PC-9 (cell line): Measurements from ENCODE around the gene JOSD1. TPM values are rescaled to one million over a fixed set of nuclear protein-coding genes. Genes with fewer than 3 reads are reported as not detected.

ENCODE experiments used
- BruUV-seq: library from RNA; stranded (reverse); fragments of 400-500 nt; replicated peaks from 2 replicates; lab custom pipeline; 2021; lab: Mats Ljungman, UMichigan
- CTCF ChIA-PET: fragments of 300-600 bp; sonication (Branson Sonifier 250); formaldehyde crosslinking; loops from one replicate; lab custom pipeline; 2022; ENCODE audit warnings: antibody characterized with exemption; lab: Charles Lee
- POLR2A ChIA-PET: fragments of 300-600 bp; sonication (Branson Sonifier 250); formaldehyde crosslinking; loops from one replicate; lab custom pipeline; 2022; ENCODE audit warnings: antibody characterized with exemption; ENCODE audit not compliant: unreplicated experiment; lab: Charles Lee
- DNase-seq, 2 experiments: peaks; one replicate each; pipeline versions ENCODE4 v3.0.0 to v3.0.0-alpha.2; 2015 to 2022; ENCODE audit warnings: mixed read lengths in 1 of 2
- H2AFZ ChIP-seq: fragments of 200-600 bp; sonication (generic); 2 replicates; pipeline ENCODE4 v1.8.1; 2017; ENCODE audit warnings: antibody characterized with exemption
- H3F3A ChIP-seq: fragments of 200-600 bp; sonication (generic); 2 replicates; pipeline ENCODE4 v1.8.1; 2017; ENCODE audit warnings: antibody characterized with exemption, mild to moderate bottlenecking, low read depth; ENCODE audit not compliant: insufficient read depth
- H3K27ac ChIP-seq: fragments of 200-600 bp; sonication (generic); 2 replicates; pipeline ENCODE4 v1.6.1; 2016; ENCODE audit warnings: mixed run types
- H3K27me3 ChIP-seq: fragments of 200-600 bp; sonication (generic); 2 replicates; pipeline ENCODE4 v1.6.1; 2016; ENCODE audit warnings: low read depth, mixed run types; ENCODE audit not compliant: insufficient read depth
- H3K36me3 ChIP-seq: fragments of 200-600 bp; sonication (generic); 2 replicates; pipeline ENCODE4 v1.6.1; 2016; ENCODE audit warnings: low read depth, mixed run types
- H3K4me1 ChIP-seq: fragments of 200-600 bp; sonication (generic); replicated peaks from 2 replicates; pipeline ENCODE4 v1.6.1; 2016; ENCODE audit warnings: mixed run types; ENCODE audit not compliant: insufficient read depth
- H3K4me2 ChIP-seq: fragments of 200-600 bp; sonication (generic); 2 replicates; pipeline ENCODE4 v1.6.1; 2017; ENCODE audit warnings: mixed run types
- H3K4me3 ChIP-seq: fragments of 200-600 bp; sonication (generic); 2 replicates; pipeline ENCODE4 v1.6.1; 2016; ENCODE audit warnings: mixed run types
- H3K79me2 ChIP-seq: fragments of 200-600 bp; sonication (generic); 2 replicates; pipeline ENCODE4 v1.6.1; 2017; ENCODE audit warnings: low read depth, mixed run types
- H3K9me2 ChIP-seq: fragments of 200-600 bp; sonication (generic); 2 replicates; pipeline ENCODE4 v1.8.1; 2017; ENCODE audit warnings: mild to moderate bottlenecking; ENCODE audit not compliant: insufficient read depth
- H3K9me3 ChIP-seq: fragments of 200-600 bp; sonication (generic); 2 replicates; pipeline ENCODE4 v1.8.1; 2016; ENCODE audit warnings: low read depth; ENCODE audit not compliant: insufficient read depth
- H4K20me1 ChIP-seq: fragments of 200-600 bp; sonication (generic); 2 replicates; pipeline ENCODE4 v1.8.1; 2017; ENCODE audit not compliant: insufficient read depth
- EZH2 ChIP-seq: fragments of 200-600 bp; sonication (generic); IDR thresholded peaks from 2 replicates; pipeline ENCODE4 v1.8.0; 2017; ENCODE audit warnings: antibody characterized with exemption, low read depth
- intact Hi-C: fragments of 100-400 bp; cut with micrococcal nuclease; formaldehyde crosslinking; loops from one replicate; pipeline ENCODE4 v1.10.0; 2022; ENCODE audit not compliant: unreplicated experiment
- total RNA-seq: library from RNA; stranded (reverse); gene quantifications from 2 replicates; pipeline ENCODE4 v1.2.3, GENCODE V29; 2021
- TF ChIP-seq, protein P1 (sequence below): fragments of 200-600 bp; sonication (generic); conservative IDR thresholded peaks from 2 replicates; pipeline ENCODE4 v1.6.1; 2017; ENCODE audit warnings: mixed run types, antibody characterized with exemption, mild to moderate bottlenecking, moderate library complexity

Gene JOSD1
- total RNA-seq, 1 experiment from 2014 or later = 102 TPM

DNA sequence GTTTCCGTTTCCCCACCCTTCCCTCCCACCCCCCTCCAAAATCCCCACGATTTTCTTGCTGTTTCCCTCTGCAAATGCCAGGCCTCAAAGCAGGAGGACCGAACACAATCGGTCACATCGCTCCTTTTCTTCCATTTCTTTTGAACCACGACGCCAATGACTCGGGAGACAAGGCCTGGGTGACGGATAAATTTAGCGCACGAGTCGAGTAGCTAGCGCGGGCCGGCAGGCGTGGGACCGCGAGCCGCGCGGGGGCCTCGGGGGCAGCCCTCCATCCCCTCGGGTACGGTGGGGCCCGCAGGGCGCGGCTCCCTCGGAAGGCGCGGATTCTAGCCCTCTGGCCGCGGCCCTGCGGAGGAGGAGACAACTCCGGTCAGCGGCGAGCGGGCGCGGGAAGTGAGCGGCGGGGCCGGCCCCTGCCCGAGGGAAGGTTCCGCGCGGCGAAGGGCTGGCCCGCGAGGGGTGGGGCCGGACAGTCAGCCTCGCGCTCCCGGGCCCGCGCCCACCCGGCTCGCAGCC, 414 bp downstream of the JOSD1 start:
- H3K4me1 ChIP-seq = peaks cover 50% of the 10 kb centered on the region
- H4K20me1 ChIP-seq = peaks cover 14% of the 10 kb centered on the region; the same call in 1 of the 2 replicates
- POLR2A ChIA-PET = interaction anchor here (0.5 to 0.6 kb wide), 2 partner anchors 13 to 338 kb away, joined by 4 to 6 read pairs; no protein-coding TSS in a partner anchor
- no peaks in the 10 kb centered on the region for H3K27me3 ChIP-seq
- DNase-seq = peak; percentile 56 to 85
- H3K9me2 ChIP-seq = no peaks in the 10 kb centered on the region
- H3K27ac ChIP-seq = peak overlapping the region; percentile 88
- H3K4me3 ChIP-seq = peak overlapping the region; percentile 82
- TF ChIP-seq, protein P1, sequence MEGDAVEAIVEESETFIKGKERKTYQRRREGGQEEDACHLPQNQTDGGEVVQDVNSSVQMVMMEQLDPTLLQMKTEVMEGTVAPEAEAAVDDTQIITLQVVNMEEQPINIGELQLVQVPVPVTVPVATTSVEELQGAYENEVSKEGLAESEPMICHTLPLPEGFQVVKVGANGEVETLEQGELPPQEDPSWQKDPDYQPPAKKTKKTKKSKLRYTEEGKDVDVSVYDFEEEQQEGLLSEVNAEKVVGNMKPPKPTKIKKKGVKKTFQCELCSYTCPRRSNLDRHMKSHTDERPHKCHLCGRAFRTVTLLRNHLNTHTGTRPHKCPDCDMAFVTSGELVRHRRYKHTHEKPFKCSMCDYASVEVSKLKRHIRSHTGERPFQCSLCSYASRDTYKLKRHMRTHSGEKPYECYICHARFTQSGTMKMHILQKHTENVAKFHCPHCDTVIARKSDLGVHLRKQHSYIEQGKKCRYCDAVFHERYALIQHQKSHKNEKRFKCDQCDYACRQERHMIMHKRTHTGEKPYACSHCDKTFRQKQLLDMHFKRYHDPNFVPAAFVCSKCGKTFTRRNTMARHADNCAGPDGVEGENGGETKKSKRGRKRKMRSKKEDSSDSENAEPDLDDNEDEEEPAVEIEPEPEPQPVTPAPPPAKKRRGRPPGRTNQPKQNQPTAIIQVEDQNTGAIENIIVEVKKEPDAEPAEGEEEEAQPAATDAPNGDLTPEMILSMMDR = no peak
- no peak for TF ChIP-seq EZH2
- H3F3A ChIP-seq = peaks cover 60% of the 10 kb centered on the region
- peak overlapping the region; percentile 63; the same call in 1 of the 2 replicates for H2AFZ ChIP-seq
- intact Hi-C loops = loop anchor here (10.0 kb wide), 2 partner anchors 196 to 386 kb away; partner anchors contain the start of genes CSNK1E and DDX17
- peak overlapping the region; percentile 92 for H3K4me2 ChIP-seq
- no TSS peak for BruUV-seq
- no peaks in the 10 kb centered on the region for H3K9me3 ChIP-seq
- H3K36me3 ChIP-seq = peaks cover 22% of the 10 kb centered on the region; the same call in 1 of the 2 replicates
- H3K79me2 ChIP-seq = peaks cover 48% of the 10 kb centered on the region
- CTCF ChIA-PET = interaction anchor here (0.6 kb wide), 2 partner anchors 200 to 829 kb away, joined by 3 to 7 read pairs; no protein-coding TSS in a partner anchor

DNA sequence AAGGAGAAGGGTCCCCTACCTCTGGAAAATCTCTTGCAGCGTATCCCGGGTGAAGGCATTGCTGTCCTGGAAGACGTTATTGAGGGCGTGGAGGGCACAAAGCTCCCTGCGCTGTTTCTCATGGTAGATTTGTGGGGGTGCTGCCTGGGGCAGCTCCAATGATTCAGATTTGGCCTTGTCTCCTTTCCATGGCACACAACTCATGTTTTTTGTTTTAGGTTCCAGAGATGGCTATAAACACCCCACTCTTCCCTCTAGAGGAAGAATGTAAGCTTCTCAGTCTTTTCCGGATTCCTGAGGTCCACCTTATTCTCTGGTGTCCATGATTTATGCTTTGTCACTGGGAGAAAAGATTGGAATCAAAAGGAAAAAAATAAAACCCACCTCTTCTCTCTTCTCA, 959 bp downstream of the JOSD1 start:
- Histone ChIP-seq H3K36me3 (peaks cover 22% of the 10 kb centered on the region; the same call in 1 of the 2 replicates), H3K9me2 (no peaks in the 10 kb centered on the region), H3K4me2 (peak overlapping the region; percentile 92), H3K4me1 (peaks cover 52% of the 10 kb centered on the region), H3F3A (peaks cover 60% of the 10 kb centered on the region), H3K4me3 (peak overlapping the region; percentile 82), H4K20me1 (peaks cover 14% of the 10 kb centered on the region; the same call in 1 of the 2 replicates), H3K9me3 (no peaks in the 10 kb centered on the region), H3K79me2 (peaks cover 53% of the 10 kb centered on the region), H2AFZ (no peak overlapping the region), H3K27ac (peak overlapping the region; percentile 88), H3K27me3 (no peaks in the 10 kb centered on the region)
- intact Hi-C loops = loop anchor here (10.0 kb wide), 2 partner anchors 195 to 385 kb away; partner anchors contain the start of genes CSNK1E and DDX17
- peak in 1 of 2 experiments; percentile 70 for DNase-seq
- TF ChIP-seq EZH2 = no peak
- TF ChIP-seq, protein P1 = no peak; the same call in 1 of the 2 replicates
- TSS peak; percentile 67 for BruUV-seq
- POLR2A ChIA-PET = interaction anchor here (0.5 to 0.7 kb wide), 4 partner anchors 12 to 1224 kb away, joined by 3 to 6 read pairs (median 4); no protein-coding TSS in a partner anchor
- CTCF ChIA-PET = interaction anchor here (0.6 to 1.1 kb wide), 5 partner anchors 18 to 829 kb away, joined by 3 to 7 read pairs (median 4); partner anchors contain the start of gene TOMM22

DNA sequence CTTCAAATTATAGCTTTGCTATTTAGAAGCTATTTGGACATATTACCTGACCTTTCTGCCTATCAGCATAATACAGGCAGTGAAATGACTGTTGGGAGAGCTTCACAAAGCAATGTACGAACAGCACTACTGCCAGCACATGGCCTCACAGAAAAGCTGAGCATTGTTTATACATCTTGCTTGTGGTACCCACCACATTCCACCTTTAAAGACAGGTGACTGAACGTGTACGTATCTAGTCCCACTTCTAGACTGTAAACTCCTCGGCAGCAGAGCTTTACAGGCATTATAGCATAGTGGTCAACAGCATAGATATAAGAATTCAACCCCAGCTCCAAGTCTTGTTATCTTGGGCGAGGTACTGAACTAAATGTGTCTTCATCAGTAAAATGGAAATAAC, 1.6 kb downstream of the JOSD1 start:
- no TSS peak for BruUV-seq
- DNase-seq = no peak
- TF ChIP-seq EZH2 = no peak
- TF ChIP-seq, protein P1 = no peak
- Histone ChIP-seq H3F3A (peaks cover 56% of the 10 kb centered on the region), H3K4me3 (peak overlapping the region; percentile 82), H3K36me3 (peaks cover 26% of the 10 kb centered on the region; the same call in 1 of the 2 replicates), H3K79me2 (peaks cover 60% of the 10 kb centered on the region), H3K4me1 (peaks cover 53% of the 10 kb centered on the region), H4K20me1 (peaks cover 14% of the 10 kb centered on the region; the same call in 1 of the 2 replicates), H3K27ac (peak overlapping the region; percentile 88), H3K4me2 (peak overlapping the region; percentile 92), H2AFZ (no peak overlapping the region), H3K9me3 (no peaks in the 10 kb centered on the region), H3K9me2 (no peaks in the 10 kb centered on the region), H3K27me3 (no peaks in the 10 kb centered on the region)
- intact Hi-C loops = no loop called here
- ChIA-PET POLR2A (interaction anchor here (0.6 to 0.7 kb wide), 5 partner anchors 13 to 1224 kb away, joined by 3 to 5 read pairs (median 4); partner anchors contain the start of gene TOMM22), CTCF (interaction anchor here (0.6 to 1.1 kb wide), 2 partner anchors 18 to 460 kb away, joined by 4 to 6 read pairs; partner anchors contain the start of gene TOMM22)
